GM23338 (cell line): ENCODE results near the gene OR13G1. TPM values are rescaled to one million over a fixed set of nuclear protein-coding genes. Genes with fewer than 3 reads are reported as not detected.

Experiments used
- polyA plus RNA-seq: library from polyadenylated mRNA; unstranded; fragments of >200 nt; fragmentation: Nextera tagmentation; extraction: Ambion mirVana; gene quantifications from 2 replicates; pipeline ENCODE4 v1.2.1, GENCODE V29; 2016
- total RNA-seq: library from RNA; depleted of rRNA; stranded (reverse); fragments of >200 nt; shearing (Covaris generic); gene quantifications from 2 replicates; pipeline ENCODE4 v1.2.3, GENCODE V29; 2014; rRNA removed
- TF ChIP-seq, protein P1 (sequence below): fragments of 250-450 bp; sonication (Bioruptor Pico); IDR thresholded peaks from 2 replicates; pipeline ENCODE4 v1.5.0; 2020; ENCODE audit warnings: mild to moderate bottlenecking, moderate library complexity
- TF ChIP-seq, protein P2 (sequence below): IDR thresholded peaks from 2 replicates; pipeline ENCODE4 v1.6.1; 2016; ENCODE audit warnings: antibody characterized with exemption

The OR13G1 gene
- total and polyA plus RNA-seq, 2 experiments from 2014 or later, result not detected

- TF ChIP-seq, protein P1, sequence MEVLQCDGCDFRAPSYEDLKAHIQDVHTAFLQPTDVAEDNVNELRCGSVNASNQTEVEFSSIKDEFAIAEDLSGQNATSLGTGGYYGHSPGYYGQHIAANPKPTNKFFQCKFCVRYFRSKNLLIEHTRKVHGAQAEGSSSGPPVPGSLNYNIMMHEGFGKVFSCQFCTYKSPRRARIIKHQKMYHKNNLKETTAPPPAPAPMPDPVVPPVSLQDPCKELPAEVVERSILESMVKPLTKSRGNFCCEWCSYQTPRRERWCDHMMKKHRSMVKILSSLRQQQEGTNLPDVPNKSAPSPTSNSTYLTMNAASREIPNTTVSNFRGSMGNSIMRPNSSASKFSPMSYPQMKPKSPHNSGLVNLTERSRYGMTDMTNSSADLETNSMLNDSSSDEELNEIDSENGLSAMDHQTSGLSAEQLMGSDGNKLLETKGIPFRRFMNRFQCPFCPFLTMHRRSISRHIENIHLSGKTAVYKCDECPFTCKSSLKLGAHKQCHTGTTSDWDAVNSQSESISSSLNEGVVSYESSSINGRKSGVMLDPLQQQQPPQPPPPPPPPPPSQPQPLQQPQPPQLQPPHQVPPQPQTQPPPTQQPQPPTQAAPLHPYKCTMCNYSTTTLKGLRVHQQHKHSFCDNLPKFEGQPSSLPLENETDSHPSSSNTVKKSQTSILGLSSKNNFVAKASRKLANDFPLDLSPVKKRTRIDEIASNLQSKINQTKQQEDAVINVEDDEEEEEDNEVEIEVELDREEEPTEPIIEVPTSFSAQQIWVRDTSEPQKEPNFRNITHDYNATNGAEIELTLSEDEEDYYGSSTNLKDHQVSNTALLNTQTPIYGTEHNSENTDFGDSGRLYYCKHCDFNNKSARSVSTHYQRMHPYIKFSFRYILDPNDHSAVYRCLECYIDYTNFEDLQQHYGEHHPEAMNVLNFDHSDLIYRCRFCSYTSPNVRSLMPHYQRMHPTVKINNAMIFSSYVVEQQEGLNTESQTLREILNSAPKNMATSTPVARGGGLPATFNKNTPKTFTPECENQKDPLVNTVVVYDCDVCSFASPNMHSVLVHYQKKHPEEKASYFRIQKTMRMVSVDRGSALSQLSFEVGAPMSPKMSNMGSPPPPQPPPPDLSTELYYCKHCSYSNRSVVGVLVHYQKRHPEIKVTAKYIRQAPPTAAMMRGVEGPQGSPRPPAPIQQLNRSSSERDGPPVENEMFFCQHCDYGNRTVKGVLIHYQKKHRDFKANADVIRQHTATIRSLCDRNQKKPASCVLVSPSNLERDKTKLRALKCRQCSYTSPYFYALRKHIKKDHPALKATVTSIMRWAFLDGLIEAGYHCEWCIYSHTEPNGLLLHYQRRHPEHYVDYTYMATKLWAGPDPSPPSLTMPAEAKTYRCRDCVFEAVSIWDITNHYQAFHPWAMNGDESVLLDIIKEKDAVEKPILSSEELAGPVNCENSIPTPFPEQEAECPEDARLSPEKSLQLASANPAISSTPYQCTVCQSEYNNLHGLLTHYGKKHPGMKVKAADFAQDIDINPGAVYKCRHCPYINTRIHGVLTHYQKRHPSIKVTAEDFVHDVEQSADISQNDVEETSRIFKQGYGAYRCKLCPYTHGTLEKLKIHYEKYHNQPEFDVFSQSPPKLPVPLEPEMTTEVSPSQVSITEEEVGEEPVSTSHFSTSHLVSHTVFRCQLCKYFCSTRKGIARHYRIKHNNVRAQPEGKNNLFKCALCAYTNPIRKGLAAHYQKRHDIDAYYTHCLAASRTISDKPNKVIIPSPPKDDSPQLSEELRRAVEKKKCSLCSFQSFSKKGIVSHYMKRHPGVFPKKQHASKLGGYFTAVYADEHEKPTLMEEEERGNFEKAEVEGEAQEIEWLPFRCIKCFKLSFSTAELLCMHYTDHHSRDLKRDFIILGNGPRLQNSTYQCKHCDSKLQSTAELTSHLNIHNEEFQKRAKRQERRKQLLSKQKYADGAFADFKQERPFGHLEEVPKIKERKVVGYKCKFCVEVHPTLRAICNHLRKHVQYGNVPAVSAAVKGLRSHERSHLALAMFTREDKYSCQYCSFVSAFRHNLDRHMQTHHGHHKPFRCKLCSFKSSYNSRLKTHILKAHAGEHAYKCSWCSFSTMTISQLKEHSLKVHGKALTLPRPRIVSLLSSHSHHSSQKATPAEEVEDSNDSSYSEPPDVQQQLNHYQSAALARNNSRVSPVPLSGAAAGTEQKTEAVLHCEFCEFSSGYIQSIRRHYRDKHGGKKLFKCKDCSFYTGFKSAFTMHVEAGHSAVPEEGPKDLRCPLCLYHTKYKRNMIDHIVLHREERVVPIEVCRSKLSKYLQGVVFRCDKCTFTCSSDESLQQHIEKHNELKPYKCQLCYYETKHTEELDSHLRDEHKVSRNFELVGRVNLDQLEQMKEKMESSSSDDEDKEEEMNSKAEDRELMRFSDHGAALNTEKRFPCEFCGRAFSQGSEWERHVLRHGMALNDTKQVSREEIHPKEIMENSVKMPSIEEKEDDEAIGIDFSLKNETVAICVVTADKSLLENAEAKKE (CRISPR knock-in tag), result no peak
- TF ChIP-seq, protein P2, sequence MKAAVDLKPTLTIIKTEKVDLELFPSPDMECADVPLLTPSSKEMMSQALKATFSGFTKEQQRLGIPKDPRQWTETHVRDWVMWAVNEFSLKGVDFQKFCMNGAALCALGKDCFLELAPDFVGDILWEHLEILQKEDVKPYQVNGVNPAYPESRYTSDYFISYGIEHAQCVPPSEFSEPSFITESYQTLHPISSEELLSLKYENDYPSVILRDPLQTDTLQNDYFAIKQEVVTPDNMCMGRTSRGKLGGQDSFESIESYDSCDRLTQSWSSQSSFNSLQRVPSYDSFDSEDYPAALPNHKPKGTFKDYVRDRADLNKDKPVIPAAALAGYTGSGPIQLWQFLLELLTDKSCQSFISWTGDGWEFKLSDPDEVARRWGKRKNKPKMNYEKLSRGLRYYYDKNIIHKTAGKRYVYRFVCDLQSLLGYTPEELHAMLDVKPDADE, result no peak
Observed at GRCh38 chr1:247627951-247628350, 51.6 kb downstream of the OR13G1 start (continued).

Other genes with a start within 250 kb of the OR13G1 start
- gene OR2B11, start 221.6 kb downstream of the OR13G1 start, total RNA-seq, result not detected in 2 replicates
- gene OR2B11, start 221.6 kb downstream of the OR13G1 start, polyA plus RNA-seq, result not detected in 2 replicates
- not detected in 2 replicates for gene OR2C3, start 143.3 kb downstream of the OR13G1 start, total RNA-seq
- not detected in 2 replicates for gene OR2C3, start 143.3 kb downstream of the OR13G1 start, polyA plus RNA-seq
- not detected in 2 replicates for gene GCSAML, start 130.6 kb downstream of the OR13G1 start, total RNA-seq
- gene GCSAML, start 130.6 kb downstream of the OR13G1 start, polyA plus RNA-seq, result not detected in 2 replicates
- gene OR2G2, start 91.4 kb downstream of the OR13G1 start, total RNA-seq, result not detected in 2 replicates
- gene OR2G2, start 91.4 kb downstream of the OR13G1 start, polyA plus RNA-seq, result not detected in 2 replicates
- not detected in 2 replicates for gene OR2G3, start 74.2 kb downstream of the OR13G1 start, total RNA-seq
- not detected in 2 replicates for gene OR2G3, start 74.2 kb downstream of the OR13G1 start, polyA plus RNA-seq
- not detected in 2 replicates for gene OR6F1, start 36.9 kb upstream of the OR13G1 start, total RNA-seq
- gene OR6F1, start 36.9 kb upstream of the OR13G1 start, polyA plus RNA-seq, result not detected in 2 replicates
- gene OR14K1, start 58.9 kb upstream of the OR13G1 start, total RNA-seq, result 0.31 TPM in 1 of 2 replicates, not detected in the other
- not detected in 2 replicates for gene OR14K1, start 58.9 kb upstream of the OR13G1 start, polyA plus RNA-seq
- not detected in 2 replicates for gene OR14A2, start 68.4 kb upstream of the OR13G1 start, total RNA-seq
- 0.60 TPM in 1 of 2 replicates, not detected in the other for gene OR14A2, start 68.4 kb upstream of the OR13G1 start, polyA plus RNA-seq
- gene OR1C1, start 80.8 kb upstream of the OR13G1 start, total RNA-seq, result not detected in 2 replicates
- gene OR1C1, start 80.8 kb upstream of the OR13G1 start, polyA plus RNA-seq, result 0.21 TPM in 1 of 2 replicates, not detected in the other
- not detected in 2 replicates for gene OR14A16, start 144.4 kb upstream of the OR13G1 start, total RNA-seq
- gene OR14A16, start 144.4 kb upstream of the OR13G1 start, polyA plus RNA-seq, result 0.21 and 0.34 TPM in 2 replicates
- not detected in 2 replicates for gene OR11L1, start 162.2 kb upstream of the OR13G1 start, total RNA-seq
- not detected in 2 replicates for gene OR11L1, start 162.2 kb upstream of the OR13G1 start, polyA plus RNA-seq
- 3.4 and 4.3 TPM in 2 replicates for gene TRIM58, start 177.4 kb upstream of the OR13G1 start, total RNA-seq
- gene TRIM58, start 177.4 kb upstream of the OR13G1 start, polyA plus RNA-seq, result 1.6 and 2.4 TPM in 2 replicates
- 0.45 and 1.9 TPM in 2 replicates for gene OR2W3, start 215.8 kb upstream of the OR13G1 start, total RNA-seq
- gene OR2W3, start 215.8 kb upstream of the OR13G1 start, polyA plus RNA-seq, result 0.31 TPM in 1 of 2 replicates, not detected in the other
- not detected in 2 replicates for gene OR2T8, start 240.5 kb upstream of the OR13G1 start, total RNA-seq
- 0.40 TPM in 1 of 2 replicates, not detected in the other for gene OR2T8, start 240.5 kb upstream of the OR13G1 start, polyA plus RNA-seq
- not detected in 2 replicates for gene OR2AJ1, start 245.2 kb upstream of the OR13G1 start, total RNA-seq
- not detected in 2 replicates for gene OR2AJ1, start 245.2 kb upstream of the OR13G1 start, polyA plus RNA-seq